NCI-H1694 treated with DMSO at 0.1 percent for 48 hours (cell line): ENCODE data around the gene ZXDC.

Experiments
- DNase-seq: peaks from one replicate; lab custom pipeline; 2025; lab: John Stamatoyannopoulos, UW

The ZXDC gene

GRCh38 chr3:126475413-126476114 lies at the start of gene ZXDC:
ZXDC (minus strand) TSS chr3:126475891; CDS start chr3:126475865, 26 bp downstream.
- DNase-seq = peak; percentile 79

- no peak for DNase-seq
Observed at GRCh38 chr3:126525091-126525852, 49.6 kb upstream of the ZXDC start.

GRCh38 chr3:126524429-126524988 lies 48.8 kb upstream of the ZXDC start:
- no peak for DNase-seq

- DNase-seq = peak; percentile 9
Observed at GRCh38 chr3:126523745-126524428, 48.2 kb upstream of the ZXDC start, which contains the start of gene CHST13. CHST13 (plus strand) TSS chr3:126524155; CDS start chr3:126524333, 178 bp downstream.

GRCh38 chr3:126522363-126522788 lies 46.7 kb upstream of the ZXDC start:
- peak; percentile 56 for DNase-seq

GRCh38 chr3:126521122-126521891 lies 45.6 kb upstream of the ZXDC start:
- DNase-seq = peak; percentile 26

- no peak for DNase-seq
Observed at GRCh38 chr3:126519506-126520455, 44.1 kb upstream of the ZXDC start.

GRCh38 chr3:126518779-126519177 lies 43.1 kb upstream of the ZXDC start:
- no peak for DNase-seq

- no peak for DNase-seq
Observed at GRCh38 chr3:126517986-126518778, 42.5 kb upstream of the ZXDC start.

- no peak for DNase-seq
Observed at GRCh38 chr3:126517291-126517951, 41.7 kb upstream of the ZXDC start, which contains the start of gene UROC1. UROC1 (minus strand) TSS chr3:126517773; CDS start chr3:126517719, 54 bp downstream.

- DNase-seq = no peak
Observed at GRCh38 chr3:126516936-126517290, 41.2 kb upstream of the ZXDC start.

GRCh38 chr3:126516152-126516935 lies 40.7 kb upstream of the ZXDC start:
- DNase-seq = no peak

- DNase-seq = no peak
Observed at GRCh38 chr3:126515066-126515706, 39.5 kb upstream of the ZXDC start.

GRCh38 chr3:126514161-126514560 lies 38.5 kb upstream of the ZXDC start:
- DNase-seq = no peak

GRCh38 chr3:126512916-126513650 lies 37.4 kb upstream of the ZXDC start:
- no peak for DNase-seq

GRCh38 chr3:126512026-126512425 lies 36.3 kb upstream of the ZXDC start:
- no peak for DNase-seq

- DNase-seq = no peak
Observed at GRCh38 chr3:126511291-126511690, 35.6 kb upstream of the ZXDC start.
